PC-9 (cell line): ENCODE measurements around the gene PRKG1. TPM values are rescaled to one million over a fixed set of nuclear protein-coding genes. Genes with fewer than 3 reads are reported as not detected.

Source experiments
- BruUV-seq: library from RNA; stranded (reverse); fragments of 400-500 nt; replicated peaks from 2 replicates; lab custom pipeline; 2021; lab: Mats Ljungman, UMichigan
- CTCF ChIA-PET: fragments of 300-600 bp; sonication (Branson Sonifier 250); formaldehyde crosslinking; loops from one replicate; lab custom pipeline; 2022; ENCODE audit warnings: antibody characterized with exemption; lab: Charles Lee
- POLR2A ChIA-PET: fragments of 300-600 bp; sonication (Branson Sonifier 250); formaldehyde crosslinking; loops from one replicate; lab custom pipeline; 2022; ENCODE audit warnings: antibody characterized with exemption; ENCODE audit not compliant: unreplicated experiment; lab: Charles Lee
- DNase-seq, 2 experiments: peaks; one replicate each; pipeline versions ENCODE4 v3.0.0 to v3.0.0-alpha.2; 2015 to 2022; ENCODE audit warnings: mixed read lengths in 1 of 2
- H2AFZ ChIP-seq: fragments of 200-600 bp; sonication (generic); 2 replicates; pipeline ENCODE4 v1.8.1; 2017; ENCODE audit warnings: antibody characterized with exemption
- H3F3A ChIP-seq: fragments of 200-600 bp; sonication (generic); 2 replicates; pipeline ENCODE4 v1.8.1; 2017; ENCODE audit warnings: antibody characterized with exemption, mild to moderate bottlenecking, low read depth; ENCODE audit not compliant: insufficient read depth
- H3K27ac ChIP-seq: fragments of 200-600 bp; sonication (generic); 2 replicates; pipeline ENCODE4 v1.6.1; 2016; ENCODE audit warnings: mixed run types
- H3K27me3 ChIP-seq: fragments of 200-600 bp; sonication (generic); 2 replicates; pipeline ENCODE4 v1.6.1; 2016; ENCODE audit warnings: low read depth, mixed run types; ENCODE audit not compliant: insufficient read depth
- H3K36me3 ChIP-seq: fragments of 200-600 bp; sonication (generic); 2 replicates; pipeline ENCODE4 v1.6.1; 2016; ENCODE audit warnings: low read depth, mixed run types
- H3K4me1 ChIP-seq: fragments of 200-600 bp; sonication (generic); replicated peaks from 2 replicates; pipeline ENCODE4 v1.6.1; 2016; ENCODE audit warnings: mixed run types; ENCODE audit not compliant: insufficient read depth
- H3K4me2 ChIP-seq: fragments of 200-600 bp; sonication (generic); 2 replicates; pipeline ENCODE4 v1.6.1; 2017; ENCODE audit warnings: mixed run types
- H3K4me3 ChIP-seq: fragments of 200-600 bp; sonication (generic); 2 replicates; pipeline ENCODE4 v1.6.1; 2016; ENCODE audit warnings: mixed run types
- H3K79me2 ChIP-seq: fragments of 200-600 bp; sonication (generic); 2 replicates; pipeline ENCODE4 v1.6.1; 2017; ENCODE audit warnings: low read depth, mixed run types
- H3K9me2 ChIP-seq: fragments of 200-600 bp; sonication (generic); 2 replicates; pipeline ENCODE4 v1.8.1; 2017; ENCODE audit warnings: mild to moderate bottlenecking; ENCODE audit not compliant: insufficient read depth
- H3K9me3 ChIP-seq: fragments of 200-600 bp; sonication (generic); 2 replicates; pipeline ENCODE4 v1.8.1; 2016; ENCODE audit warnings: low read depth; ENCODE audit not compliant: insufficient read depth
- H4K20me1 ChIP-seq: fragments of 200-600 bp; sonication (generic); 2 replicates; pipeline ENCODE4 v1.8.1; 2017; ENCODE audit not compliant: insufficient read depth
- CTCF ChIP-seq: fragments of 200-600 bp; sonication (generic); conservative IDR thresholded peaks from 2 replicates; pipeline ENCODE4 v1.6.1; 2017; ENCODE audit warnings: mixed run types, antibody characterized with exemption, mild to moderate bottlenecking, moderate library complexity
- EZH2 ChIP-seq: fragments of 200-600 bp; sonication (generic); IDR thresholded peaks from 2 replicates; pipeline ENCODE4 v1.8.0; 2017; ENCODE audit warnings: antibody characterized with exemption, low read depth
- intact Hi-C: fragments of 100-400 bp; cut with micrococcal nuclease; formaldehyde crosslinking; loops from one replicate; pipeline ENCODE4 v1.10.0; 2022; ENCODE audit not compliant: unreplicated experiment
- total RNA-seq: library from RNA; stranded (reverse); gene quantifications from 2 replicates; pipeline ENCODE4 v1.2.3, GENCODE V29; 2021

Gene PRKG1
- total RNA-seq, 1 experiment from 2014 or later = 0.70 TPM

GRCh38 chr10:51808187-51808586, 733.9 kb downstream of the PRKG1 start:
- no peak overlapping the region for H3K4me3 ChIP-seq
- H3K4me2 ChIP-seq = no peak overlapping the region
- intact Hi-C loops = no loop called here
- H3K9me2 ChIP-seq = no peaks in the 10 kb centered on the region; the same call in 1 of the 2 replicates
- no peaks in the 10 kb centered on the region for H4K20me1 ChIP-seq
- ChIA-PET POLR2A (no interaction called here), CTCF (no interaction called here)
- no peak overlapping the region for H2AFZ ChIP-seq
- no peaks in the 10 kb centered on the region for H3K4me1 ChIP-seq
- no peaks in the 10 kb centered on the region for H3K9me3 ChIP-seq
- no peaks in the 10 kb centered on the region for H3K27me3 ChIP-seq
- H3K79me2 ChIP-seq = no peaks in the 10 kb centered on the region
- no peak overlapping the region for H3K27ac ChIP-seq
- H3K36me3 ChIP-seq = no peaks in the 10 kb centered on the region
- no TSS peak for BruUV-seq
- TF ChIP-seq EZH2 (no peak), CTCF (no peak)
- DNase-seq = no peak
- no peaks in the 10 kb centered on the region for H3F3A ChIP-seq

- Histone ChIP-seq H3K9me3 (no peaks in the 10 kb centered on the region), H3K4me1 (no peaks in the 10 kb centered on the region), H3K27ac (no peak overlapping the region), H3K4me2 (no peak overlapping the region), H3K4me3 (no peak overlapping the region), H3F3A (no peaks in the 10 kb centered on the region), H3K27me3 (no peaks in the 10 kb centered on the region), H3K9me2 (no peaks in the 10 kb centered on the region), H3K36me3 (no peaks in the 10 kb centered on the region), H2AFZ (no peak overlapping the region), H3K79me2 (no peaks in the 10 kb centered on the region), H4K20me1 (no peaks in the 10 kb centered on the region)
- TF ChIP-seq CTCF = no peak
- ChIA-PET CTCF (no interaction called here), POLR2A (no interaction called here)
- no peak for DNase-seq
- BruUV-seq = no TSS peak
- intact Hi-C loops = no loop called here
Measured at GRCh38 chr10:51815723-51816122, 741.4 kb downstream of the PRKG1 start.

- Histone ChIP-seq H3F3A (no peaks in the 10 kb centered on the region), H3K79me2 (no peaks in the 10 kb centered on the region), H3K9me2 (no peaks in the 10 kb centered on the region), H3K9me3 (no peaks in the 10 kb centered on the region), H2AFZ (no peak overlapping the region), H3K4me1 (no peaks in the 10 kb centered on the region), H4K20me1 (no peaks in the 10 kb centered on the region), H3K36me3 (no peaks in the 10 kb centered on the region), H3K4me2 (no peak overlapping the region), H3K27me3 (no peaks in the 10 kb centered on the region), H3K27ac (no peak overlapping the region), H3K4me3 (no peak overlapping the region)
- POLR2A ChIA-PET = no interaction called here
- DNase-seq = no peak
- no TSS peak for BruUV-seq
- intact Hi-C loops = no loop called here
- TF ChIP-seq EZH2 (no peak), CTCF (no peak)
- CTCF ChIA-PET = no interaction called here
Measured at GRCh38 chr10:51821045-51821444, 746.8 kb downstream of the PRKG1 start.
